Endothelial cell of hepatic sinusoid (primary cell): ENCODE measurements around the gene MSX2.

Source experiments
- in situ Hi-C: cut with HindIII; loops from 2 replicates; pipeline ENCODE4 v1.10.0; 2017; ENCODE audit warnings: low sequenced_read_pairs

MSX2 gene

GRCh38 chr5:174765540-174765939 is 41.2 kb downstream of the MSX2 start:
- in situ Hi-C loops, result no loop called here

GRCh38 chr5:174767670-174768069 is 43.3 kb downstream of the MSX2 start:
- in situ Hi-C loops, result no loop called here

- in situ Hi-C loops, result no loop called here
Measured at GRCh38 chr5:174769005-174769404, 44.6 kb downstream of the MSX2 start.

- in situ Hi-C loops, result no loop called here
Measured at GRCh38 chr5:174773371-174773770, 49.0 kb downstream of the MSX2 start.

GRCh38 chr5:174775081-174775480 is 50.7 kb downstream of the MSX2 start:
- in situ Hi-C loops, result loop anchor here (25.0 kb wide), 1 partner anchor 363 kb away; no protein-coding TSS in a partner anchor

GRCh38 chr5:174777111-174777510 is 52.7 kb downstream of the MSX2 start:
- in situ Hi-C loops, result loop anchor here (25.0 kb wide), 1 partner anchor 365 kb away; no protein-coding TSS in a partner anchor

- in situ Hi-C loops, result loop anchor here (25.0 kb wide), 1 partner anchor 365 kb away; no protein-coding TSS in a partner anchor
Measured at GRCh38 chr5:174777583-174777982, 53.2 kb downstream of the MSX2 start.
